HG02678 (cell line): ENCODE measurements around the gene RNU5B-1.
"Not testable (repeated sequence)": the region's sequence is repeated elsewhere in the genome, so short reads cannot be mapped to it uniquely, and the experiment has no call there.

Experiments
- ATAC-seq: cut with Tn5 transposase; IDR thresholded peaks from one replicate; pipeline ENCODE4 v1.9.1; 2021; ENCODE audit warnings: mild to moderate bottlenecking, moderate library complexity; ENCODE audit not compliant: unreplicated experiment

The RNU5B-1 gene

GRCh38 chr15:65304381-65305149, at the start of gene RNU5B-1:
Gene RNU5B-1 (plus strand): TSS chr15:65304677.
- peak; percentile 72 for ATAC-seq

GRCh38 chr15:65254758-65255157, 49.7 kb upstream of the RNU5B-1 start:
- no peak for ATAC-seq

DNA sequence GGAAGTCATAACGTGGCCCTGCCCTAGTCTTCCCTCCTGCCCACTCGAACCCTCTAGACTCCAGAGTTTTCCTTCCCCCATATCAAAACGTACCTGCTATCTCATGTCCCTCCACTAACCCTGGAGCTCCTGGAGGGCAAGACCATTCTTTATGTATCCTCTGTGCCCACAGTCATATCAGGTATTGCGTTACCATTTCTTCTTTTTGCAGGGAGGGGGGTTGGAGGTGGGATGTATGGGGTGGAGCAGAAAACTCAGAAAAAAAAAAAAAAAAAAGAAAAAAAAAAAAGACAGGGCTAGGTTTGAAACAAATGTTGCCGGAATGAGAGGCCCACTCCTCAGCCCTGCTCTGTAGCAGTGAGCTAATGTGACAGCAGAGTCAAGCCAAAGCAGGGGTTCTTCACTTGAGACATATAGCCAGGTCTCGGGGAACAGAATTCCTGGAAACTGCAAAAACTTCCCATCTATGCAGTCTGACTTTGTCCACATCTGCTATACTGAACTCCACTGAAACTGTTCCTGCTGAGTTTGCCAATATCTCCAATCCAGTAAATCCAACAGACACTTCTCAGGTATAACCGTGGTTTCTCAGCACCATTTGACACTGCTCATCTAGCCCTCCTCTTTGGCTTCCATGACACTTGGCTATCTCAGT, 48.9 kb upstream of the RNU5B-1 start:
- no peak for ATAC-seq

DNA sequence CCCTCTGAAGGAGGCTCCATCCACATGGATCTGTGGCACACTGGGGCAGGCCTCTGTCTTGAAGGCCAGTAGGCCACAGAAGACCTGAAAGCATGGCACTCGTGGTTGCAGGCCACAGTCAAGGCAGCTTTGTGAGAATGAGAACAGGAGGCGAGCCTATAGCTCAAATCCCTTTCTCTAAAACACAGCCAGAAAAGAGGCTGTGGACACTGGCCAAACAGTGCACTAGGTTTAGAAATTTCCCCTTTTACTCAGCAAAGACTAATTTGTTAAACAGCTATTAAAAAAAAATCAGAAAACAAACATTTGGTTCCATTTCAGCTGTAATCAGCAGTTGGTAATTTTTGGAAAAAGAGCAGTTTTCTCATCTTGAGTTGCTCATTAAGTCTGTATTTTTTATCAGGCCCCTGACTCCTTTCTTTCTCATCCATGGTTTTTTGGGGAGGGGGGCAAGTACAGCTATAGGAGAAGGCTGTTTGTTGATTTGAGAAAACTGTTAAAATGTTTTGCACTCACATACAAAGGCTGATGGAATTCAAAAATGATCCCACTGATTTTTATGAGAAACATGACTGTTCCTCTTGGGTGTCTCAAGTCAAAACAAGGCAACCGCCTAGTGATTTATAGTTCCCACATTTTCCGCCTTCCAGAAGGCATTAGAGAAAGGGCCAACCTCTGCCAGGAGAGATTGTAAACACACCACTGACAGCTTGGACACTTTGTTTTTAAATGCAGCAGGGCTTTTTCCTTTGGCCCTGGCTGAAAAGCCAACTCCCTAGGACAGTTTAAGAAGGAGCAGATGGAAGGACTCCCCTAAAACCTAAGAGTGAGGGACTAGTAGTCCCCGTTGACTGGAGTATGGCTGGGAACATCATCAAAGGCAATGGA, 45.9 kb upstream of the RNU5B-1 start:
- no peak for ATAC-seq

DNA sequence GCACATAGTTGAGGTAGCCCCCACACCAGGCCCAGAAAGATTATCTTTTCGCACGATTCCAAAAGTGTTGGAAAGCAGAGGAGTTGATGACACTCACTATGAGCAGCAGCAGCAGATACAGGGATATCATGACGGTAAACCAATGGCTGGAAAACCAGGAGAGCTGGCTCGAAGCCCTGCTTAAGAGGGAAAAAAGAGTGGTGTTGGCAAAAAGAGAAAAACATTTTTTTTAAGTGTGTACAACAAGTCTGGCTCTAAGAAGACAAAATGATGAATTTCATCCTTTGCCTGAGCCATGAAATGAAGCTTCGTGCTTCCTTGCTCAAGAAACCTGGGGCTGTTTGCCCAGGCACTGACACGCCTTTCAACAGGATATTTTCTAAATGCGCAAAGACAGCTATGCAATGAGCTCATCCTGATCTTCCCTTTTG, 45.1 kb upstream of the RNU5B-1 start:
- no peak for ATAC-seq

DNA sequence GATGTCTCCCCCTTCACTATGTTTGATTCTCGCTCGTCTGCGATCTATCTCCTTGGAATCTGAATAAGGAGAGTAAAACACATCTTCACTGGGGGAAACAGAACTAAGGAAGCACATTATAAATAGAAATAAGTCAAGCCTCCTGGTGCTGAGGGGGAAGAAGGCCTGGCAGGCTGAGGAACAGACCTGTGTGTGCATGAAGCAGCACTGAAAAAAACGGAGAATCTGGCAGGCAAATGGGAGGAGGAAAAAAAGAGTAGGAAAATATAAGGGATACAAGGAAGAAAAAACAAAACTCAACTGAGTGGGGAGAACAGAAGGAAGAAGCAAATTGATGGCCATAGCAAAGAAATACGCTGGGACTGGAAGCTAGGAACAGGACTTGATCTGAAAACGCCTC, 43.5 kb upstream of the RNU5B-1 start:
- no peak for ATAC-seq

DNA sequence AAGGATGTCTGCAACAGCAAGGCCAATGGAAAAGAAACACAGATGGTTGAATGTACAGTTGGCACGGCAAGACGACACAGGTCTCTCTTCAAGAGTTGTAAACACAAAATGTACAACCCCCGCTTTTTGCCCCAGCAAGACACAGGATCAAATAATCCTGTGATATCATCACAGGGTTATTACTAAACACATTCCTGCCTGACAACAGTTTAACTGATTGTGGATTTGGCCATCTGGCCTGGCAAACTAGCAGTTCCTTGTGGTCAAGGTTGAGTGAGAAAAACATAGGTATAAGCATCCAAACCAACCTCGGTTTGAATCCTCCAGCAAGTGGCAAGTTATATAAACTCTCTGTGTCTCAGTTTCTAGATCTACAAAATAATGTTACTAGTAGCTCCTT, 41.2 kb upstream of the RNU5B-1 start:
- ATAC-seq, result no peak

DNA sequence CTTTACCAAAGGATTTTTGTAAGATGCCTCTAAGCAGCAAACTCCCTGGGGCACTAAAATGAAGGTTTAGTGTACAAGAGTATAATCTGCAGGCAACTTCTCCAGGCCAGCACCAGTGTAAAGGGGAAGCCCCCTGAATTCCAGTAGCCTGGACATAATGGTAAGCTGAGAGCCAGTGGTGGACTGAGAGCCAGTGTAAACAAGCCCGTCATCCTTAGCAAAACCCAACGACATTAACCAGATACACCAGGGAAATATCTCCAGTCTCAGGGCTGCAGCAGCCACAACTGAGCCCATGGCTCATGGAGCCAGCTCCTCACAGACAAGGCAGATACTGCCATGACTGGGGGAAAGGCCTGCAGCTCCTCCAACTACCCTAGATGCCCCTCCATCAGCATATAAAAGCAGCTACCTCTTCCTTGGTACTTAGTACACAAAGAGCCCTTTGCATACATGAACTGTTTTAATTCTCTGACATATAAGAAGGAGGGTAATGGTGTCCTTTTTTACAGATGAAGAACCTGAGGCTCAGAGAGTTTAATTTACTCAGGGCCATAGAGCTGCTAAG, 39.5 kb upstream of the RNU5B-1 start:
- ATAC-seq, result no peak

GRCh38 chr15:65266469-65266868, 38.0 kb upstream of the RNU5B-1 start:
- ATAC-seq, result no peak

- no peak for ATAC-seq
Observed at GRCh38 chr15:65268411-65268810, 36.1 kb upstream of the RNU5B-1 start.

DNA sequence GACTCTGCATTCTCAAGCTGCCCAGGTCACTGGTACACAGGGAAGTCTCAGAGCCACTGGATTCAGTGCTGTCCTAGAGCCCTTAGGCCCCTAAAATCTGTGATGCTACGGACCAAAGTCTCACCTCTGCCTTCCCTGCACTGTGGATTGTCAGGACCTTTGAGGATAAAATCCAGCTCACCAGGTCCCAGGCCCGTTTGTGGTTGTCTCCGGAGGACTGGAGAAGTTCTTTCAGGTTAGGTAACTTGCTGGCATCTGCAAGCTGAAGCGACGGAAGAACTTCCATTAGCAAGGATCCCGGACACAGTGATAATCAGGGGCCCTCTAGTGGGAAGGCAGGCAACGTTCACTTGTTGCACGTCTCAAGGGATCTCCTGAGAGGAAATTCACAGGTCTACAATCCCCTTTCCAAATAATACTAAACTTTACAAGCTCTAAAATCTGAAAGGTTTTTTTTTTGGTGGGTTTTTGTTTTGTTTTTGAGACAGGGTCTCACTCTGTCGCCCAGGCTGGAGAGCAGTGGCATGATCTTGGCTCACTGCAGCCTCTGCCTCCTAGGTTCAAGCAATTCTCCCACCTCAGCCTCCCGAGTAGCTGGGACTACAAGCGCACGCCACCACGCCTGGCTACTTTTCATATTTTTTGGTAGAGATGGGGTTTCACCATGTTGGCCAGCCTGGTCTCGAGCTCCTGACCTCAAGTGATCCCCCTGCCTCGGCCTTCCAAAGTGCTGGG, 33.5 kb upstream of the RNU5B-1 start:
- not testable (repeated sequence) for ATAC-seq

DNA sequence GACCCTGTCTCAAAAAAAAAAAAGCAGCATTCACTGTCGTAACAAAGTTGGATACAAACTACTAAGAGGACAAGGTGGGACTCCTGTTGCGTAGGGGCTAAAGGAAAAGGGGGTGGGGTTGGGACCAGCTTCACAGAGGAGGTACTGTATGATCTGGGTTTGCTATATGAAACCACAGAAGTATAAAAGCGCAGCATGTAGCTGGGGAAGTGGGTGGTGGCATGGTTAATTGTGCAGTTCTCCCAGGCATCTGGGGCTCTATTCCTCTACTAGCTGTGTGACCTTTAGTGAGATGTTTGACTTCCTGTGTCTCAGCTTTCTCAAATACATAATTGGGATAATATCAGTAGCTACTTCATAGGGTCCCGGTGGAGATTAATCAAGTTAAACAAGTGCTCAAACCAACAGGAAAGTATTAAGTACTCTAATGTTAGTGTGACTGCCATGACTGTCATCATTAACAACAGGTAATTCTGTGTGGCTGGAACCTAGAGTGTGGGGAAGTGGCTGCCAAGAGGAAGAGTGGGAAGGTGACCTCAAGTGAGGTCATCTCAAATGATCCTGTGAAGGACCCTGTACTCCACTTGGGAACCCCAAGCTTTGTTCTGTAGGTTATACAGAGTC, 29.3 kb upstream of the RNU5B-1 start:
- no peak for ATAC-seq

- ATAC-seq, result no peak
Observed at GRCh38 chr15:65275728-65276126, 28.8 kb upstream of the RNU5B-1 start.

DNA sequence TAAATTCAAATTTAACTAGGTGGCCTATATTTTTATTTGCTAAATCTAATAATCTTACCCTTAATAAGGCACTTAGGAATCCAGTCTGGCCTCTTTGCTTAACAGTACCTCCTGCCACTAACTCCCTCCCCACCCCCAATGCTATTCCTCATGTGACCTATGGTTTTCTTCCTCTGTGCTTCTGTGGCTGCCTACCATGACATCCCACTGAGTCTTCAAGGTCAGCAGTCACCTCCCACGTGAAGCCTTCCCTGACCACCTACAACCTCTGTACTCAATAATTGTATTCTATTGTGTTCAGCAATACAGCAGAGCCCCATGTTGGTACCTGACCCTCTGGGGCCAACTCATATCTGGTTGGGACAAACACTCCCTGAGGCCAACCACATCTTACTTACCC, 27.5 kb upstream of the RNU5B-1 start:
- no peak for ATAC-seq

- no peak for ATAC-seq
Observed at GRCh38 chr15:65278480-65278879, 26.0 kb upstream of the RNU5B-1 start.

- no peak for ATAC-seq
Observed at GRCh38 chr15:65285291-65286068, 19.0 kb upstream of the RNU5B-1 start.

- ATAC-seq, result peak; percentile 31
Observed at GRCh38 chr15:65286069-65286703, 18.3 kb upstream of the RNU5B-1 start.

GRCh38 chr15:65286704-65287519, 17.6 kb upstream of the RNU5B-1 start, which contains the start of gene PARP16:
Gene PARP16 (minus strand): TSS chr15:65286883. CDS start chr15:65286426, 457 bp downstream.
- ATAC-seq, result peak; percentile 94
